GM10248 (cell line): ENCODE measurements around the gene HOXB4.

Experiments
- CTCF ChIA-PET: fragments of 300-600 bp; sonication (Branson Sonifier 250); formaldehyde crosslinking; extraction: SDS; loops from one replicate; lab custom pipeline; 2021; ENCODE audit warnings: antibody characterized with exemption; lab: Yijun Ruan, JAX
- POLR2A ChIA-PET: fragments of 350-650 bp; sonication (Branson Sonifier 250); formaldehyde crosslinking; extraction: SDS; loops from one replicate; lab custom pipeline; 2020; ENCODE audit warnings: antibody characterized with exemption; lab: Yijun Ruan, JAX
- DNase-seq: peaks from one replicate; pipeline ENCODE4 v3.0.0; 2012; ENCODE audit errors: extremely low spot score
- CTCF ChIP-seq: IDR thresholded peaks from 2 replicates; pipeline ENCODE4 v1.5.1; 2012; ENCODE audit warnings: mild to moderate bottlenecking, low read depth; ENCODE audit errors: extremely low read depth, missing control alignments, control extremely low read depth

The HOXB4 gene

GRCh38 chr17:48624118-48624517 is 46.0 kb upstream of the HOXB4 start:
- ChIA-PET CTCF (interaction anchor here (0.9 to 6.1 kb wide), 9 partner anchors 9 to 588 kb away, joined by 3 to 31 read pairs (median 5); partner anchors contain the start of genes HOXB5 and HOXB8), POLR2A (no interaction called here)
- no peak for DNase-seq
- no peak for TF ChIP-seq CTCF

- no peak for TF ChIP-seq CTCF
- ChIA-PET POLR2A (no interaction called here), CTCF (interaction anchor here (0.9 to 6.1 kb wide), 12 partner anchors 9 to 587 kb away, joined by 3 to 31 read pairs (median 4); partner anchors contain the start of genes HOXB5 and HOXB8)
- DNase-seq = no peak
These were observed 45.4 kb upstream of the HOXB4 start for GRCh38 chr17:48623583-48623982.

GRCh38 chr17:48622857-48623256 is 44.7 kb upstream of the HOXB4 start:
- no peak for TF ChIP-seq CTCF
- DNase-seq = no peak
- POLR2A ChIA-PET = no interaction called here
- CTCF ChIA-PET = interaction anchor here (0.8 to 6.1 kb wide), 14 partner anchors 8 to 779 kb away, joined by 3 to 31 read pairs (median 4); partner anchors contain the start of genes HOXB5 and HOXB8

GRCh38 chr17:48621410-48622392 is 43.6 kb upstream of the HOXB4 start:
- DNase-seq = no peak
- ChIA-PET CTCF (interaction anchor here (1.0 to 3.9 kb wide), 8 partner anchors 9 to 778 kb away, joined by 3 to 17 read pairs (median 4); partner anchors contain the start of gene HOXB5), POLR2A (no interaction called here)
- TF ChIP-seq CTCF = no peak

GRCh38 chr17:48620461-48621139 is 42.5 kb upstream of the HOXB4 start:
- no peak for DNase-seq
- TF ChIP-seq CTCF = no peak
- CTCF ChIA-PET = interaction anchor here (1.0 to 3.9 kb wide), 5 partner anchors 12 to 285 kb away, joined by 3 to 17 read pairs (median 3); partner anchors contain the start of gene HOXB5
- POLR2A ChIA-PET = no interaction called here
